HEK293 (cell line): ENCODE measurements around the gene MADD.

Experiments
- BCL11A ChIP-seq: fragments of 450-650 bp; formaldehyde crosslinking; IDR thresholded peaks from 2 replicates; pipeline ENCODE4 v1.5.1; 2016; ENCODE audit warnings: low read depth, missing biosample characterization, missing genetic modification characterization
- GFI1B ChIP-seq: fragments of 450-650 bp; formaldehyde crosslinking; IDR thresholded peaks from 2 replicates; pipeline ENCODE4 v1.5.1; 2016; ENCODE audit warnings: missing biosample characterization, missing genetic modification characterization
- HOXC10 ChIP-seq: sonication (generic); formaldehyde crosslinking; IDR thresholded peaks from 2 replicates; pipeline ENCODE4 v1.8.1; 2023; ENCODE audit warnings: mild to moderate bottlenecking, missing genetic modification reagents
- KLF8 ChIP-seq: fragments of 450-650 bp; formaldehyde crosslinking; IDR thresholded peaks from 2 replicates; pipeline ENCODE4 v1.5.1; 2016; ENCODE audit warnings: missing biosample characterization, missing genetic modification characterization
- MZF1 ChIP-seq: fragments of 450-650 bp; formaldehyde crosslinking; IDR thresholded peaks from 2 replicates; pipeline ENCODE4 v1.5.1; 2017; ENCODE audit warnings: missing biosample characterization, missing genetic modification characterization, borderline replicate concordance
- OSR2 ChIP-seq: fragments of 450-650 bp; formaldehyde crosslinking; IDR thresholded peaks from 2 replicates; pipeline ENCODE4 v1.5.1; 2016; ENCODE audit warnings: missing biosample characterization, missing genetic modification characterization
- SCRT2 ChIP-seq: fragments of 450-650 bp; formaldehyde crosslinking; IDR thresholded peaks from 2 replicates; pipeline ENCODE4 v1.5.1; 2016; ENCODE audit warnings: missing biosample characterization, missing genetic modification characterization
- ZBTB7A ChIP-seq: fragments of 450-650 bp; formaldehyde crosslinking; IDR thresholded peaks from 2 replicates; pipeline ENCODE4 v1.5.1; 2016; ENCODE audit warnings: low read depth, missing biosample characterization, missing genetic modification characterization
- ZIC2 ChIP-seq: fragments of 450-650 bp; formaldehyde crosslinking; IDR thresholded peaks from 2 replicates; pipeline ENCODE4 v1.5.1; 2016; ENCODE audit warnings: missing biosample characterization, missing genetic modification characterization
- ZNF132 ChIP-seq: fragments of 450-650 bp; formaldehyde crosslinking; IDR thresholded peaks from 2 replicates; pipeline ENCODE4 v1.5.1; 2017; ENCODE audit warnings: missing biosample characterization, missing genetic modification characterization, borderline replicate concordance
- ZNF19 ChIP-seq: fragments of 450-650 bp; formaldehyde crosslinking; IDR thresholded peaks from 2 replicates; pipeline ENCODE4; 2016; ENCODE audit warnings: missing biosample characterization, missing genetic modification characterization, low read depth
- ZNF202 ChIP-seq: fragments of 450-650 bp; formaldehyde crosslinking; IDR thresholded peaks from 2 replicates; pipeline ENCODE4 v1.5.1; 2016; ENCODE audit warnings: missing biosample characterization, missing genetic modification characterization, borderline replicate concordance
- ZNF221 ChIP-seq: fragments of 450-650 bp; formaldehyde crosslinking; IDR thresholded peaks from 2 replicates; pipeline ENCODE4 v1.5.1; 2017; ENCODE audit warnings: missing biosample characterization, missing genetic modification characterization, borderline replicate concordance
- ZNF23 ChIP-seq: fragments of 450-650 bp; formaldehyde crosslinking; IDR thresholded peaks from 2 replicates; pipeline ENCODE4 v1.5.1; 2016; ENCODE audit warnings: missing biosample characterization, missing genetic modification characterization, borderline replicate concordance
- ZNF274 ChIP-seq, 2 experiments: fragments of 200-500 bp in 1 of 2; fragments of 450-650 bp in 1 of 2; sonication (Bioruptor generic) in 1 of 2; formaldehyde crosslinking in 1 of 2; IDR thresholded peaks; 2 replicates each; pipeline versions ENCODE4 v1.5.1 to v1.6.1; 2014 to 2016; ENCODE audit warnings: borderline replicate concordance in 1 of 2, inconsistent platforms in 1 of 2, low read length in 1 of 2, missing biosample characterization in 1 of 2, missing genetic modification characterization in 1 of 2
- ZNF404 ChIP-seq: fragments of 450-650 bp; formaldehyde crosslinking; IDR thresholded peaks from 2 replicates; pipeline ENCODE4 v1.5.1; 2017; ENCODE audit warnings: missing biosample characterization, missing genetic modification characterization
- ZNF426 ChIP-seq: fragments of 450-650 bp; formaldehyde crosslinking; IDR thresholded peaks from 2 replicates; pipeline ENCODE4 v1.5.1; 2017; ENCODE audit warnings: missing biosample characterization, missing genetic modification characterization, mild to moderate bottlenecking, inconsistent platforms, moderate library complexity
- ZNF48 ChIP-seq: fragments of 450-650 bp; formaldehyde crosslinking; IDR thresholded peaks from 2 replicates; pipeline ENCODE4 v1.5.1; 2016; ENCODE audit warnings: missing biosample characterization, missing genetic modification characterization
- ZNF510 ChIP-seq: fragments of 450-650 bp; formaldehyde crosslinking; IDR thresholded peaks from 2 replicates; pipeline ENCODE4 v1.5.1; 2018; ENCODE audit warnings: mild to moderate bottlenecking, missing genetic modification characterization, missing biosample characterization; ENCODE audit not compliant: insufficient replicate concordance
- ZNF555 ChIP-seq: fragments of 450-650 bp; formaldehyde crosslinking; conservative IDR thresholded peaks from 2 replicates; pipeline ENCODE4 v1.5.1; 2017; ENCODE audit warnings: missing biosample characterization, mild to moderate bottlenecking, missing genetic modification characterization, inconsistent platforms
- ZNF664 ChIP-seq: fragments of 450-650 bp; formaldehyde crosslinking; IDR thresholded peaks from 2 replicates; pipeline ENCODE4 v1.5.1; 2016; ENCODE audit warnings: missing biosample characterization, missing genetic modification characterization
- ZNF701 ChIP-seq: fragments of 450-650 bp; formaldehyde crosslinking; IDR thresholded peaks from 2 replicates; pipeline ENCODE4 v1.5.1; 2016; ENCODE audit warnings: missing biosample characterization, missing genetic modification characterization
- ZNF830 ChIP-seq: fragments of 450-650 bp; IDR thresholded peaks from 2 replicates; pipeline ENCODE4 v1.5.0; 2018; ENCODE audit warnings: missing biosample characterization, missing genetic modification characterization, low read depth, mild to moderate bottlenecking, moderate library complexity
- ZNF837 ChIP-seq: fragments of 450-650 bp; formaldehyde crosslinking; IDR thresholded peaks from 2 replicates; pipeline ENCODE4 v1.5.1; 2016; ENCODE audit warnings: missing biosample characterization, missing genetic modification characterization
- ZXDB ChIP-seq: fragments of 450-650 bp; formaldehyde crosslinking; IDR thresholded peaks from 2 replicates; pipeline ENCODE4 v1.5.1; 2016; ENCODE audit warnings: missing biosample characterization, missing genetic modification characterization
- TF ChIP-seq, protein P1 (sequence below): fragments of 450-650 bp; formaldehyde crosslinking; IDR thresholded peaks from 2 replicates; pipeline ENCODE4 v1.5.1; 2016; ENCODE audit warnings: missing biosample characterization, missing genetic modification characterization
- TF ChIP-seq, protein P2 (sequence below): fragments of 450-650 bp; formaldehyde crosslinking; IDR thresholded peaks from 2 replicates; pipeline ENCODE4 v1.5.1; 2016; ENCODE audit warnings: missing biosample characterization, missing genetic modification characterization
- TF ChIP-seq, protein P3 (sequence below): sonication (generic); formaldehyde crosslinking; IDR thresholded peaks from 2 replicates; pipeline ENCODE4 v1.8.1; 2022; ENCODE audit warnings: mild to moderate bottlenecking, moderate library complexity, missing genetic modification reagents
- TF ChIP-seq, protein P4 (sequence below): fragments of 450-650 bp; formaldehyde crosslinking; conservative IDR thresholded peaks from 2 replicates; pipeline ENCODE4 v1.5.1; 2016; ENCODE audit warnings: low read depth, missing biosample characterization, missing genetic modification characterization
- TF ChIP-seq, protein P5 (sequence below): fragments of 450-650 bp; formaldehyde crosslinking; IDR thresholded peaks from 2 replicates; pipeline ENCODE4 v1.5.1; 2017; ENCODE audit warnings: missing biosample characterization, missing genetic modification characterization

The MADD gene

DNA sequence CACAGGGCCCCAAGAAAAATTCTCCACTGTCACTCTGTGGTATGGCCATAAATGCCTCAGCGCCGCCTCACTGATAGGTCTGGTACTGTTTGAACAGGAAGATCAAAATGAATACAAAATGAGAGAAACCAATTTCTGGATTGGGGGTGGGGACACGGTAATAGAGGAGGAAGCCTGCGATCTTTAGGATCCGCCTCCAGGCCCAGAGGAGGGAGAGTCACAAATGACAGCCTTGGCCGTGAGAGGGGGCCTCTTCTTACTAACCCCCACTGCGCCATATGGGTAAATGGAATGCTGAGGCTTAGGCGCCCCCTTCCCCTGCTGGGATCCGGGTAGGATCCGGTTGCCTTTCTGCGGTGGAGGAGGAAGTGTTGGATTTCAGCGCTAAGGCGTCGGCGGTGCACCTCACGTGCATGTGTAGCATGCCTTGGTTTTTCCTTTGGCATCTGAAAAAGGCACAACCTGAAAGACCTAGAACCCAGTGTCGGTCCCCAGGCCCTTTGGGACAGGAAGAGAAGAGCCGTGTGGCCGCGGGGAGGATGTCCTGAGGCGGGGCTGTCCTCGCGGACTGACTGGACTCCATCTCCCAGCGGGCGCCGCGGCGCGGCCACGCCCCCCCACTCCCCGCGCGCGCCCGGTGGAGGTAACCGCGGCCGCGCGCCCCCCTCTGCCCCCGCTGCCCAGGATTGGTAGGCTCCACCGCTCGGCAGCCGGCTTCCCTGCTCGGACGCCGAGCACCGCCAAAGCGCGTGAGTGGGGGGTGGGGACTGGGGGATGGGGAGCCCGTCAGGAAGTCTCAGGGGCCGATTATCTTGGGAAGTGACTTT lies 718 bp upstream of the MADD start (continued):
- TF ChIP-seq, protein P1, sequence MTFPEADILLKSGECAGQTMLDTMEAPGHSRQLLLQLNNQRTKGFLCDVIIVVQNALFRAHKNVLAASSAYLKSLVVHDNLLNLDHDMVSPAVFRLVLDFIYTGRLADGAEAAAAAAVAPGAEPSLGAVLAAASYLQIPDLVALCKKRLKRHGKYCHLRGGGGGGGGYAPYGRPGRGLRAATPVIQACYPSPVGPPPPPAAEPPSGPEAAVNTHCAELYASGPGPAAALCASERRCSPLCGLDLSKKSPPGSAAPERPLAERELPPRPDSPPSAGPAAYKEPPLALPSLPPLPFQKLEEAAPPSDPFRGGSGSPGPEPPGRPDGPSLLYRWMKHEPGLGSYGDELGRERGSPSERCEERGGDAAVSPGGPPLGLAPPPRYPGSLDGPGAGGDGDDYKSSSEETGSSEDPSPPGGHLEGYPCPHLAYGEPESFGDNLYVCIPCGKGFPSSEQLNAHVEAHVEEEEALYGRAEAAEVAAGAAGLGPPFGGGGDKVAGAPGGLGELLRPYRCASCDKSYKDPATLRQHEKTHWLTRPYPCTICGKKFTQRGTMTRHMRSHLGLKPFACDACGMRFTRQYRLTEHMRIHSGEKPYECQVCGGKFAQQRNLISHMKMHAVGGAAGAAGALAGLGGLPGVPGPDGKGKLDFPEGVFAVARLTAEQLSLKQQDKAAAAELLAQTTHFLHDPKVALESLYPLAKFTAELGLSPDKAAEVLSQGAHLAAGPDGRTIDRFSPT (tag by site-specific recombination), result no peak
- TF ChIP-seq ZNF426 (no peak), OSR2 (no peak), ZIC2 (peak; percentile 68), ZXDB (tag by site-specific recombination) (peak; percentile 25; the same call in 1 of the 2 replicates), ZNF221 (tag by site-specific recombination) (no peak), ZNF19 (tag by site-specific recombination) (no peak), ZNF701 (tag by site-specific recombination) (no peak), ZNF555 (tag by site-specific recombination) (no peak), MZF1 (tag by site-specific recombination) (no peak), BCL11A (tag by site-specific recombination) (no peak), HOXC10 (CRISPR knock-in tag) (no peak), ZNF48 (tag by site-specific recombination) (no peak), ZBTB7A (tag by site-specific recombination) (no peak), SCRT2 (no peak), ZNF837 (no peak), ZNF23 (tag by site-specific recombination) (no peak), GFI1B (tag by site-specific recombination) (no peak), ZNF202 (tag by site-specific recombination) (no peak), ZNF664 (tag by site-specific recombination) (no peak), ZNF404 (tag by site-specific recombination) (no peak), ZNF132 (tag by site-specific recombination) (no peak), KLF8 (tag by site-specific recombination) (peak; percentile 73), ZNF830 (no peak), ZNF274 (IDR thresholded peaks at IDR 0.05; ENCODE audit: low read length) (no peak), ZNF274 (tag by site-specific recombination; IDR thresholded peaks at IDR 0.05; ENCODE audit: borderline replicate concordance) (no peak), ZNF510 (tag by site-specific recombination) (no peak)
- TF ChIP-seq, protein P2, sequence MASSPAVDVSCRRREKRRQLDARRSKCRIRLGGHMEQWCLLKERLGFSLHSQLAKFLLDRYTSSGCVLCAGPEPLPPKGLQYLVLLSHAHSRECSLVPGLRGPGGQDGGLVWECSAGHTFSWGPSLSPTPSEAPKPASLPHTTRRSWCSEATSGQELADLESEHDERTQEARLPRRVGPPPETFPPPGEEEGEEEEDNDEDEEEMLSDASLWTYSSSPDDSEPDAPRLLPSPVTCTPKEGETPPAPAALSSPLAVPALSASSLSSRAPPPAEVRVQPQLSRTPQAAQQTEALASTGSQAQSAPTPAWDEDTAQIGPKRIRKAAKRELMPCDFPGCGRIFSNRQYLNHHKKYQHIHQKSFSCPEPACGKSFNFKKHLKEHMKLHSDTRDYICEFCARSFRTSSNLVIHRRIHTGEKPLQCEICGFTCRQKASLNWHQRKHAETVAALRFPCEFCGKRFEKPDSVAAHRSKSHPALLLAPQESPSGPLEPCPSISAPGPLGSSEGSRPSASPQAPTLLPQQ, result no peak
- TF ChIP-seq, protein P3, sequence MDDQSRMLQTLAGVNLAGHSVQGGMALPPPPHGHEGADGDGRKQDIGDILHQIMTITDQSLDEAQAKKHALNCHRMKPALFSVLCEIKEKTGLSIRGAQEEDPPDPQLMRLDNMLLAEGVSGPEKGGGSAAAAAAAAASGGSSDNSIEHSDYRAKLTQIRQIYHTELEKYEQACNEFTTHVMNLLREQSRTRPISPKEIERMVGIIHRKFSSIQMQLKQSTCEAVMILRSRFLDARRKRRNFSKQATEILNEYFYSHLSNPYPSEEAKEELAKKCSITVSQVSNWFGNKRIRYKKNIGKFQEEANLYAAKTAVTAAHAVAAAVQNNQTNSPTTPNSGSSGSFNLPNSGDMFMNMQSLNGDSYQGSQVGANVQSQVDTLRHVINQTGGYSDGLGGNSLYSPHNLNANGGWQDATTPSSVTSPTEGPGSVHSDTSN (CRISPR knock-in tag), result no peak
- TF ChIP-seq, protein P4, sequence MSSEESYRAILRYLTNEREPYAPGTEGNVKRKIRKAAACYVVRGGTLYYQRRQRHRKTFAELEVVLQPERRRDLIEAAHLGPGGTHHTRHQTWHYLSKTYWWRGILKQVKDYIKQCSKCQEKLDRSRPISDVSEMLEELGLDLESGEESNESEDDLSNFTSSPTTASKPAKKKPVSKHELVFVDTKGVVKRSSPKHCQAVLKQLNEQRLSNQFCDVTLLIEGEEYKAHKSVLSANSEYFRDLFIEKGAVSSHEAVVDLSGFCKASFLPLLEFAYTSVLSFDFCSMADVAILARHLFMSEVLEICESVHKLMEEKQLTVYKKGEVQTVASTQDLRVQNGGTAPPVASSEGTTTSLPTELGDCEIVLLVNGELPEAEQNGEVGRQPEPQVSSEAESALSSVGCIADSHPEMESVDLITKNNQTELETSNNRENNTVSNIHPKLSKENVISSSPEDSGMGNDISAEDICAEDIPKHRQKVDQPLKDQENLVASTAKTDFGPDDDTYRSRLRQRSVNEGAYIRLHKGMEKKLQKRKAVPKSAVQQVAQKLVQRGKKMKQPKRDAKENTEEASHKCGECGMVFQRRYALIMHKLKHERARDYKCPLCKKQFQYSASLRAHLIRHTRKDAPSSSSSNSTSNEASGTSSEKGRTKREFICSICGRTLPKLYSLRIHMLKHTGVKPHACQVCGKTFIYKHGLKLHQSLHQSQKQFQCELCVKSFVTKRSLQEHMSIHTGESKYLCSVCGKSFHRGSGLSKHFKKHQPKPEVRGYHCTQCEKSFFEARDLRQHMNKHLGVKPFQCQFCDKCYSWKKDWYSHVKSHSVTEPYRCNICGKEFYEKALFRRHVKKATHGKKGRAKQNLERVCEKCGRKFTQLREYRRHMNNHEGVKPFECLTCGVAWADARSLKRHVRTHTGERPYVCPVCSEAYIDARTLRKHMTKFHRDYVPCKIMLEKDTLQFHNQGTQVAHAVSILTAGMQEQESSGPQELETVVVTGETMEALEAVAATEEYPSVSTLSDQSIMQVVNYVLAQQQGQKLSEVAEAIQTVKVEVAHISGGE (tag by site-specific recombination), result peak; percentile 74
- TF ChIP-seq, protein P5, sequence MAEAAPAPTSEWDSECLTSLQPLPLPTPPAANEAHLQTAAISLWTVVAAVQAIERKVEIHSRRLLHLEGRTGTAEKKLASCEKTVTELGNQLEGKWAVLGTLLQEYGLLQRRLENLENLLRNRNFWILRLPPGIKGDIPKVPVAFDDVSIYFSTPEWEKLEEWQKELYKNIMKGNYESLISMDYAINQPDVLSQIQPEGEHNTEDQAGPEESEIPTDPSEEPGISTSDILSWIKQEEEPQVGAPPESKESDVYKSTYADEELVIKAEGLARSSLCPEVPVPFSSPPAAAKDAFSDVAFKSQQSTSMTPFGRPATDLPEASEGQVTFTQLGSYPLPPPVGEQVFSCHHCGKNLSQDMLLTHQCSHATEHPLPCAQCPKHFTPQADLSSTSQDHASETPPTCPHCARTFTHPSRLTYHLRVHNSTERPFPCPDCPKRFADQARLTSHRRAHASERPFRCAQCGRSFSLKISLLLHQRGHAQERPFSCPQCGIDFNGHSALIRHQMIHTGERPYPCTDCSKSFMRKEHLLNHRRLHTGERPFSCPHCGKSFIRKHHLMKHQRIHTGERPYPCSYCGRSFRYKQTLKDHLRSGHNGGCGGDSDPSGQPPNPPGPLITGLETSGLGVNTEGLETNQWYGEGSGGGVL (tag by site-specific recombination), result peak; percentile 74
